HepG2 (cell line): ENCODE results near the gene NEURL1B. TPM values are rescaled to one million over a fixed set of nuclear protein-coding genes. Genes with fewer than 3 reads are reported as not detected.

Source experiments
- ETV5 ChIP-seq: IDR thresholded peaks from 2 replicates; pipeline ENCODE4 v1.6.1; 2018; ENCODE audit warnings: missing biosample characterization, missing genetic modification reagents, inconsistent platforms, borderline replicate concordance
- GZF1 ChIP-seq: sonication (generic); formaldehyde crosslinking; IDR thresholded peaks from 2 replicates; pipeline ENCODE4 v1.5.1; 2020; ENCODE audit warnings: mild to moderate bottlenecking, missing genetic modification reagents
- HBP1 ChIP-seq: IDR thresholded peaks from 2 replicates; pipeline ENCODE4 v1.6.1; 2016; ENCODE audit warnings: low read depth, control low read depth
- MED1 ChIP-seq: sonication (generic); formaldehyde crosslinking; IDR thresholded peaks from 2 replicates; pipeline ENCODE4 v1.4.0; 2020; ENCODE audit warnings: missing genetic modification reagents
- MYC ChIP-seq: sonication (generic); formaldehyde crosslinking; IDR thresholded peaks from 2 replicates; pipeline ENCODE4 v1.9.0; 2021; ENCODE audit warnings: missing genetic modification reagents, borderline replicate concordance
- POLR2A ChIP-seq, 2 experiments: IDR thresholded peaks; 2 replicates each; pipeline ENCODE4 v1.6.1; 2011; ENCODE audit warnings: low read depth in 2 of 2, low read length in 2 of 2, mild to moderate bottlenecking in 1 of 2, moderate library complexity in 1 of 2; ENCODE audit not compliant: insufficient read depth in 1 of 2
- RARG ChIP-seq: sonication (generic); formaldehyde crosslinking; IDR thresholded peaks from 2 replicates; pipeline ENCODE4 v1.4.0; 2020; ENCODE audit warnings: low read depth, mild to moderate bottlenecking, missing genetic modification reagents
- SATB2 ChIP-seq: sonication (generic); formaldehyde crosslinking; IDR thresholded peaks from 2 replicates; pipeline ENCODE4 v1.5.0; 2020; ENCODE audit warnings: missing genetic modification reagents
- SOX5 ChIP-seq: IDR thresholded peaks from 2 replicates; pipeline ENCODE4 v1.6.1; 2016; ENCODE audit warnings: borderline replicate concordance
- SOX6 ChIP-seq, 2 experiments: fragments of 450-650 bp in 1 of 2; sonication (generic) in 1 of 2; formaldehyde crosslinking in 1 of 2; IDR thresholded peaks; 2 replicates each; pipeline versions ENCODE4 v1.4.0 to v1.6.1; 2017 to 2020; ENCODE audit warnings: antibody characterized with exemption in 1 of 2, mild to moderate bottlenecking in 1 of 2, missing genetic modification reagents in 1 of 2
- SSRP1 ChIP-seq: IDR thresholded peaks from 2 replicates; pipeline ENCODE4 v1.6.1; 2016; ENCODE audit warnings: control low read depth
- ZNF232 ChIP-seq: sonication (generic); formaldehyde crosslinking; IDR thresholded peaks from 2 replicates; pipeline ENCODE4 v1.4.0; 2020; ENCODE audit warnings: missing genetic modification reagents, borderline replicate concordance
- ZNF274 ChIP-seq: sonication (generic); formaldehyde crosslinking; IDR thresholded peaks from 2 replicates; pipeline ENCODE4 v1.5.1; 2020; ENCODE audit warnings: mild to moderate bottlenecking, missing genetic modification reagents
- ZNF609 ChIP-seq: sonication (generic); formaldehyde crosslinking; IDR thresholded peaks from 2 replicates; pipeline ENCODE4 v1.4.0; 2020; ENCODE audit warnings: mild to moderate bottlenecking, missing genetic modification reagents, borderline replicate concordance
- ZNF747 ChIP-seq: sonication (generic); formaldehyde crosslinking; IDR thresholded peaks from 2 replicates; pipeline ENCODE4 v1.8.1; 2023; ENCODE audit warnings: missing genetic modification reagents, mild to moderate bottlenecking, borderline replicate concordance
- ZNF768 ChIP-seq: sonication (generic); formaldehyde crosslinking; IDR thresholded peaks from 2 replicates; pipeline ENCODE4 v1.4.0; 2020; ENCODE audit warnings: missing genetic modification reagents
- ZSCAN31 ChIP-seq: sonication (generic); formaldehyde crosslinking; IDR thresholded peaks from 2 replicates; pipeline ENCODE4 v1.5.0; 2020; ENCODE audit warnings: low read depth, mild to moderate bottlenecking, missing genetic modification reagents
- polyA plus RNA-seq, 8 experiments: library from polyadenylated mRNA; depleted of rRNA in 3 of 8; stranded (reverse) in 7 of 8; unstranded in 1 of 8; fragments of >200 nt; fragmentation: Illumina TruSeq in 4 of 8; extraction: Trizol in 4 of 8; gene quantifications; 2 replicates each; pipeline versions ENCODE4 v1.2.1 to v1.2.3, GENCODE V29; 2011 to 2016; ENCODE audit warnings: low read depth in 4 of 8, missing spikeins in 1 of 8, mixed read lengths in 1 of 8; ENCODE audit not compliant: insufficient read depth in 1 of 8
- total RNA-seq, 5 experiments: library from RNA; depleted of rRNA; stranded (reverse); fragments of >200 nt; fragmentation: Illumina TruSeq; extraction: Trizol; gene quantifications; 2 replicates each; pipeline ENCODE4 v1.2.3, GENCODE V29; 2016; ENCODE audit warnings: low read depth in 1 of 5
- TF ChIP-seq, protein P1 (sequence below): sonication (generic); formaldehyde crosslinking; IDR thresholded peaks from 2 replicates; pipeline ENCODE4; 2020; ENCODE audit warnings: missing genetic modification reagents, mild to moderate bottlenecking, borderline replicate concordance
- TF ChIP-seq, protein P2 (sequence below): IDR thresholded peaks from 2 replicates; pipeline ENCODE4 v1.6.1; 2016; ENCODE audit warnings: missing biosample characterization, missing genetic modification reagents, low read depth

Gene NEURL1B
- total and polyA plus RNA-seq, 2 of the 13 experiments (the other 11 are each of a cell fraction or from before 2014, with no cell fraction given), result 0.09 to 0.13 TPM

GRCh38 chr5:172659909-172660628, 19.0 kb downstream of the NEURL1B start (continued):
- no peak for TF ChIP-seq SSRP1 (CRISPR knock-in tag)
- peak; percentile 64 for TF ChIP-seq SOX5
- peak; percentile 78; the same call in 1 of the 2 replicates for TF ChIP-seq ZNF274 (CRISPR knock-in tag)
- TF ChIP-seq ZNF747 (CRISPR knock-in tag), result peak; percentile 65; the same call in 1 of the 2 replicates
- no peak for TF ChIP-seq SATB2 (CRISPR knock-in tag)
- TF ChIP-seq, protein P1, sequence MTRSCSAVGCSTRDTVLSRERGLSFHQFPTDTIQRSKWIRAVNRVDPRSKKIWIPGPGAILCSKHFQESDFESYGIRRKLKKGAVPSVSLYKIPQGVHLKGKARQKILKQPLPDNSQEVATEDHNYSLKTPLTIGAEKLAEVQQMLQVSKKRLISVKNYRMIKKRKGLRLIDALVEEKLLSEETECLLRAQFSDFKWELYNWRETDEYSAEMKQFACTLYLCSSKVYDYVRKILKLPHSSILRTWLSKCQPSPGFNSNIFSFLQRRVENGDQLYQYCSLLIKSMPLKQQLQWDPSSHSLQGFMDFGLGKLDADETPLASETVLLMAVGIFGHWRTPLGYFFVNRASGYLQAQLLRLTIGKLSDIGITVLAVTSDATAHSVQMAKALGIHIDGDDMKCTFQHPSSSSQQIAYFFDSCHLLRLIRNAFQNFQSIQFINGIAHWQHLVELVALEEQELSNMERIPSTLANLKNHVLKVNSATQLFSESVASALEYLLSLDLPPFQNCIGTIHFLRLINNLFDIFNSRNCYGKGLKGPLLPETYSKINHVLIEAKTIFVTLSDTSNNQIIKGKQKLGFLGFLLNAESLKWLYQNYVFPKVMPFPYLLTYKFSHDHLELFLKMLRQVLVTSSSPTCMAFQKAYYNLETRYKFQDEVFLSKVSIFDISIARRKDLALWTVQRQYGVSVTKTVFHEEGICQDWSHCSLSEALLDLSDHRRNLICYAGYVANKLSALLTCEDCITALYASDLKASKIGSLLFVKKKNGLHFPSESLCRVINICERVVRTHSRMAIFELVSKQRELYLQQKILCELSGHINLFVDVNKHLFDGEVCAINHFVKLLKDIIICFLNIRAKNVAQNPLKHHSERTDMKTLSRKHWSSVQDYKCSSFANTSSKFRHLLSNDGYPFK, result peak; percentile 40; the same call in 1 of the 2 replicates
- peak; percentile 30 to 67; a peak in 3 of 4 replicates for TF ChIP-seq POLR2A (IDR thresholded peaks at IDR 0.05; ENCODE audit: insufficient read depth in 1 of 2, low read depth in 2 of 2, low read length in 2 of 2)
- TF ChIP-seq MED1 (CRISPR knock-in tag), result peak; percentile 73; the same call in 1 of the 2 replicates
- peak; percentile 84 for TF ChIP-seq ETV5 (CRISPR knock-in tag)
- 0 out of 2 replicates have a peak, but pooled peaks have one; percentile 61 for TF ChIP-seq ZSCAN31 (CRISPR knock-in tag)
- TF ChIP-seq GZF1, result no peak
- 0 out of 2 replicates have a peak, but pooled peaks have one; percentile 25 for TF ChIP-seq ZNF768
- TF ChIP-seq, protein P2, sequence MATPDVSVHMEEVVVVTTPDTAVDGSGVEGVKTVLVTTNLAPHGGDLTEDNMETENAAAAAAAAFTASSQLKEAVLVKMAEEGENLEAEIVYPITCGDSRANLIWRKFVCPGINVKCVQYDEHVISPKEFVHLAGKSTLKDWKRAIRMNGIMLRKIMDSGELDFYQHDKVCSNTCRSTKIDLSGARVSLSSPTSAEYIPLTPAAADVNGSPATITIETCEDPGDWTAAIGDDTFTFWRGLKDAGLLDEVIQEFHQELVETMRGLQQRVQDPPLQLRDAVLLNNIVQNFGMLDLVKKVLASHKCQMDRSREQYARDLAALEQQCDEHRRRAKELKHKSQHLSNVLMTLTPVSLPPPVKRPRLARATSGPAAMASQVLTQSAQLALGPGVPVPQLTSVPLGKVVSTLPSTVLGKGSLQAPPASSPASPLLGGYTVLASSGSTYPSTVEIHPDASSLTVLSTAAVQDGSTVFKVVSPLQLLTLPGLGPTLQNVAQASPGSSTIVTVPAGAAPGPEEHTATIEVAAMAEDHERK (CRISPR knock-in tag), result no peak
- TF ChIP-seq HBP1 (CRISPR knock-in tag), result no peak
- 0 out of 2 replicates have a peak, but pooled peaks have one; percentile 45 for TF ChIP-seq RARG (CRISPR knock-in tag)
- TF ChIP-seq SOX6 (IDR thresholded peaks at IDR 0.05), result no peak
- TF ChIP-seq SOX6 (CRISPR knock-in tag; IDR thresholded peaks at IDR 0.05), result peak; percentile 86
- peak; percentile 64 for TF ChIP-seq ZNF609 (CRISPR knock-in tag)
- no peak; the same call in 1 of the 2 replicates for TF ChIP-seq ZNF232 (CRISPR knock-in tag)
- peak; percentile 40; the same call in 1 of the 2 replicates for TF ChIP-seq MYC (CRISPR knock-in tag)
